ENCODE data around the gene ADRA2B.

The ADRA2B gene

DNA sequence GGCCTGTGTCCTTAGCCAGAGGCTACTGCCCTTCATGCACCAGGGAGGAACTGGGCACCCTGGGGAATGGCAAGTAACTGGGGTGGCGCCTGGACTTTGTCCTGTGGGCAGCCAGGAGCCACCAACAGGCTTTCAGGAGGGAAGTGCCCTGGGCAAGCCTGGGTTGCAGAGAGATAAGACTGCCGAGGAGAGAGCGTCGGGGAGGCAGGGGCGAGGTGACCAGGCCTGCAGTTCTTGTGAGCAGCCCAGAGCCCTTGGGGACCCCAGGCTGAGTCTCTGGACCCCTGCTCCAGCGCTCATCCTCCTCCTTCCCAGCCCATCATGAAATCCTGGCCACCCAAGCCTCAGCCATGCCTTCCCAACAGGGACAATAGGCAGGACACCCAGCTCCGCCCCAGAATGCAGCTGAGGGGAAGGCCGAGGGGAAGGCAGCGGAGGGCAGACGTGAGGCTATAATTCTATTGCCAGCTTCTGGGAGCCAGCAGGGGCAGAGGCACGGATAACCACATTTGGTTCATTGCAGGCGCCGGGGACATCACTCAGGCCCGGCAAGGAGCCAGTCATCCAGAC, 25.1 kb downstream of the ADRA2B start:
- H3K4me3 ChIP-seq (replicated peaks; ENCODE audit: low read depth, low read length), result no peak overlapping the region
- TF ChIP-seq, protein P1, sequence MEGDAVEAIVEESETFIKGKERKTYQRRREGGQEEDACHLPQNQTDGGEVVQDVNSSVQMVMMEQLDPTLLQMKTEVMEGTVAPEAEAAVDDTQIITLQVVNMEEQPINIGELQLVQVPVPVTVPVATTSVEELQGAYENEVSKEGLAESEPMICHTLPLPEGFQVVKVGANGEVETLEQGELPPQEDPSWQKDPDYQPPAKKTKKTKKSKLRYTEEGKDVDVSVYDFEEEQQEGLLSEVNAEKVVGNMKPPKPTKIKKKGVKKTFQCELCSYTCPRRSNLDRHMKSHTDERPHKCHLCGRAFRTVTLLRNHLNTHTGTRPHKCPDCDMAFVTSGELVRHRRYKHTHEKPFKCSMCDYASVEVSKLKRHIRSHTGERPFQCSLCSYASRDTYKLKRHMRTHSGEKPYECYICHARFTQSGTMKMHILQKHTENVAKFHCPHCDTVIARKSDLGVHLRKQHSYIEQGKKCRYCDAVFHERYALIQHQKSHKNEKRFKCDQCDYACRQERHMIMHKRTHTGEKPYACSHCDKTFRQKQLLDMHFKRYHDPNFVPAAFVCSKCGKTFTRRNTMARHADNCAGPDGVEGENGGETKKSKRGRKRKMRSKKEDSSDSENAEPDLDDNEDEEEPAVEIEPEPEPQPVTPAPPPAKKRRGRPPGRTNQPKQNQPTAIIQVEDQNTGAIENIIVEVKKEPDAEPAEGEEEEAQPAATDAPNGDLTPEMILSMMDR (IDR thresholded peaks at IDR 0.05; ENCODE audit: low read length, missing control alignments), result no peak
- DNase-seq (ENCODE audit: low read depth), result no peak

DNA sequence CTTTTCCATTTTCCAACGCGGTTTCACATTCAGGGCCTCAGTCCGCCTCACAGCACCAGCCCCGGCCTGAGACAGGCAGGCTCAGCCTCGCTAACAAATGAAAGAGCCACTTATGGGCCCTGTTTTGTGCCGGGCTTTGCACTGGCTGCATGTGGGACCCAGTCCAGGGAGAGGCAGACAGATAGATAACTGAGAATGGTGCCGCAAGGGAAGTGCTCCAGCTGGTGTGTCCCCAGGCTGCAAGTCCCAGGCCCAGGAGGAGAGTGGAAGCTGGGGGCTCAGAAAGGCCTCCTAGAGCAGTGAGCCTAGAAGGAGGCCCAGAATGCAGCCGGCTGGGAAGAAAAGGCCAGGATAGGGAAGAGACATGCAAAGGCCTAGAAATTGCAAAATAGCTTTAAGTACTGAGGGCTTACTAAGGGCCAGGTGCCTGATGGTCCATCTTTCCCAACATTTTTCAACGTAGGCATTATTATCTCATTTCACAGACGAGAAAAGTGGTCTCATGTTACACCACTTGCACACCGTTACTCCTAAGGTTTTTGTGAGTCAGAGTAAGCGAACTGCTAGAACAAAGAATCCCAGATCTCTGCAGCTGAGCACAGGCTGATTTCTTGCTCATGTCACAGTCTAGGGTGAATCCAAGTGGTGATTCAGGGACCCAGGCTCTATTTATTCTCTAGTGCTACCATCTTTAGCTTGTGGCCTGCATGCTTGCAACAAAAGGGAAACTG, 26.0 kb downstream of the ADRA2B start:
- H3K4me3 ChIP-seq (replicated peaks; ENCODE audit: low read depth, low read length), result no peak overlapping the region
- TF ChIP-seq, protein P1 (IDR thresholded peaks at IDR 0.05; ENCODE audit: low read length, missing control alignments), result no peak
- DNase-seq (ENCODE audit: low read depth), result no peak

DNA sequence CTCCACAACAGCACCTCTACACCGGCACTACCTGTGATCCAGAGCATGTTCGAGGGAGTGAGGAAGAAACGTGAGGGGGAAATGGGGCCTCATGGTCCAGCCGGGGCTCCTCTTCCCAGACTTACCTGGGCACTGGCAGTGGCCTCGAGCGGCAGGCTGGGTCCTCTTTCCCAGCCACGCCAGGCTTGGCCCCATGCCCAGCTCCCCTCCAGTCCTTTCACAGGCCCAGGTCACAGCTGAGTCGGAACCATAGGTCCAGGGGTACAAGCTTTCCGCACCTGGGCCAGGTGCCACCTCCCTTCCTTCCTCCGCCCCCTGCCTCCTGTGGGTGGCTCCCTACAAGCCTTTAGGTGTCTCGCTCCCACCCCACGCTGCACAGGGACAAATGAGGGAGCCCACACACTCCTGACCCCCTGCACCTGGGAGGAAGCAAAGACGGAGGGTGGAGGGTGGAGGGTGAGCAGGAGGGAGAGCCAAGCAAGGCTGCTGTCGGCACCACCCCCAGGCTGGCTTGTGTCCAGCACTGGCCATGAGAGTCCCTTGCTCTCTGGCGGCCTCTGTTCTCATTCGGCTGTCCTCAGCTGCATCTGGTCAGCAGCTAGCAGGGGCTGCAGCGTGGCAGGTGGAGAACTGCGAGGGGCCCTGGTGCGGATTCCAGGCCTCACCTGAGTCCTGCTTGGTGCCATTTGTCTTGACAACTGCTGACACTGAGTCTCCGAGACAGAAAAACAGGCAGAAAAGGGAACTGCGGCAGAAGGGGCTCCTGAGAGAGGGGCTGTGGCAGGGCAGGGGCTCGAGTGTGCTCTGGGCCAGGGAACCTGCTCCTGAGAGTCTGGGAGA, 26.8 kb downstream of the ADRA2B start:
- TF ChIP-seq, protein P1 (IDR thresholded peaks at IDR 0.05; ENCODE audit: low read length, missing control alignments), result no peak
- no peak overlapping the region for H3K4me3 ChIP-seq (replicated peaks; ENCODE audit: low read depth, low read length)

DNA sequence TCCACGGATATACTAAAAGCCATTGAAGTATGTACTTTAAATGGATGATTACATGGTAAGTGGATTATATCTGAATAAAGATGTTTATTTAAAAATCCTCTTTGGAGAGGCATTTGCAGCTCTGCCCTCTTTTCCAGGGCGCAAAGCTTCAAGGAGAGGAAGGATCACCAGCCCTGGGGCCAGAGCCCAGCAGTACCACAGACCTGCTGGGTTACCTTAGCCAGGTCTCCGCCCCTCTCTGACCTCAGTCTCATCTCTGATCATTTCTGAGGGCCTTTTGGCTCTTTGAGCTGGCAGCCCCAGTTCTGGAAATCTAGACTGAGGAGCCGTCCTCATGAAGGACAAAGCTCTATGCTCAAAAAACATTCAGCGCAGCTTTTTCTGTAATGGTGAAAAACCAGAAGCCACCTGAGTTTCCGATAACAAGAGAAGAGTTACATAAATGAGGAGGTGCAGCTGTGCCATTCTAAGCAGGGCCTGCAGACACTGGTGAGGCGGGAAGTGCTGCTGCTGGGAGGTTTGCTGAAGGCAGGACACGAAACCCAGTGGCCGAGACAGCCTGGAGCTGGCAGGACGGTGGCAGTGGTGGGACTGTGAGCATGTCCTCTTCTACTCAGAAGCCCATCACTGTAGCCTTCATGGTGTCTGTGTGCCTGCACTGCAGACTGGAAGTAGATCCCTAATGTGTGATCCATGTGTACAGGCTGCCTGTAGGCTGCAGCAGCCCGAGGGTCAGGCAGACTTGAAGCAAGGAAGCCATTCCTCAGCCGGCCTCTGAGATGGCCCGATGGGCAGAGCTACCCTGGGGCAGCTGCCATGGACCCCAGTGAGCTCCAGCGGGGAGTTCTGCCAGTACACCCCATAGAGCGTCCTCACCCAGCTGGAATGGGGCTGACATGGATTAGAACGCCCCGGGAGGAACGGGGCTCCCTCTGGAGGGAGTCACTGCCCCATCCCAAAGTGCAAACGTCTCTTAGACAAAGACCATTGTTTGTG, 27.7 kb downstream of the ADRA2B start:
- TF ChIP-seq, protein P1 (IDR thresholded peaks at IDR 0.05; ENCODE audit: low read length, missing control alignments), result no peak
- no peak overlapping the region for H3K4me3 ChIP-seq (replicated peaks; ENCODE audit: low read depth, low read length)
- DNase-seq (ENCODE audit: low read depth), result no peak

More for the DNA sequence above, 26.8 kb downstream of the ADRA2B start:
- DNase-seq (ENCODE audit: low read depth), result no peak

DNA sequence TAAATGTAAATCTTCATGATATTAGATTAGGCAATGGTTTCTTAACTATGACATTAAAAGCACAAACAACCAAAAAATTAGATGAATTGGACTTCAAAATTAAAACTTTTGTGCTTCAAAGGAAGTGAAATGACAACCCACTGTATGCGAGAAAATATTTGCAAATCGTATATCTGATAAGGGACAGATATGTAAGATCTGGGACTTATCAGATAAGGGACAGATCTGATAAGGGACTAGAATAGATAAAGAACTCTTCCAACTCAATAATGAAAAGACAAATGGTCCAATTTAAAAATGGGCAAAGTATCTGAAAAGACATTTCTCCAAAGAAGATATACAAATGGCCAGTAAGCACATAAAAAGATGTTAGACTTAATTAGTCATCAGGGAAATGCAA, 29.2 kb downstream of the ADRA2B start:
- TF ChIP-seq, protein P1 (IDR thresholded peaks at IDR 0.05; ENCODE audit: low read length, missing control alignments), result no peak
- no peak overlapping the region for H3K4me3 ChIP-seq (replicated peaks; ENCODE audit: low read depth, low read length)
- no peak for DNase-seq (ENCODE audit: low read depth)

Data from fibroblast of pulmonary artery (primary cell).